HepG2 (cell line): ENCODE measurements around the gene KRT40. TPM values are rescaled to one million over a fixed set of nuclear protein-coding genes. Genes with fewer than 3 reads are reported as not detected.

Experiments used
- ARNT ChIP-seq: fragments of 450-650 bp; IDR thresholded peaks from 2 replicates; pipeline ENCODE4 v1.6.1; 2017
- ATF4 ChIP-seq, 2 experiments: fragments of 450-650 bp in 1 of 2; sonication (generic) in 1 of 2; formaldehyde crosslinking; IDR thresholded peaks; 2 replicates each; pipeline versions ENCODE4 v1.5.0 to v1.8.0; 2020 to 2022; ENCODE audit warnings: mild to moderate bottlenecking in 1 of 2, missing genetic modification reagents in 1 of 2
- CHD2 ChIP-seq: IDR thresholded peaks from 2 replicates; pipeline ENCODE4 v1.6.1; 2011; ENCODE audit warnings: low read depth, low read length, improper control_type of control experiment
- DR1 ChIP-seq: sonication (generic); formaldehyde crosslinking; IDR thresholded peaks from 2 replicates; pipeline ENCODE4 v1.8.0; 2021; ENCODE audit warnings: mild to moderate bottlenecking, missing genetic modification reagents, inconsistent platforms
- IRF9 ChIP-seq: sonication (generic); formaldehyde crosslinking; IDR thresholded peaks from 2 replicates; pipeline ENCODE4 v1.8.0; 2022; ENCODE audit warnings: missing genetic modification reagents, mild to moderate bottlenecking, borderline replicate concordance
- KLF11 ChIP-seq: IDR thresholded peaks from 2 replicates; pipeline ENCODE4 v1.6.1; 2016; ENCODE audit warnings: missing compliant biosample characterization
- MLLT10 ChIP-seq: sonication (generic); formaldehyde crosslinking; IDR thresholded peaks from 2 replicates; pipeline ENCODE4 v1.4.0; 2020; ENCODE audit warnings: missing genetic modification reagents
- SATB2 ChIP-seq: sonication (generic); formaldehyde crosslinking; IDR thresholded peaks from 2 replicates; pipeline ENCODE4 v1.5.0; 2020; ENCODE audit warnings: missing genetic modification reagents
- SOX13 ChIP-seq, 3 experiments: fragments of 450-650 bp in 1 of 3; sonication (generic) in 1 of 3; formaldehyde crosslinking in 1 of 3; IDR thresholded peaks in 2 of 3; conservative IDR thresholded peaks in 1 of 3; 2 replicates each; pipeline versions ENCODE4 v1.5.0 to v1.6.1; 2016 to 2020; ENCODE audit warnings: antibody characterized with exemption in 1 of 3, mild to moderate bottlenecking in 1 of 3, missing compliant biosample characterization in 1 of 3, missing genetic modification reagents in 1 of 3, moderate library complexity in 1 of 3
- SRF ChIP-seq: IDR thresholded peaks from 2 replicates; pipeline ENCODE4 v1.6.1; 2011; ENCODE audit warnings: mild to moderate bottlenecking, low read depth, low read length, moderate library complexity
- TBX2 ChIP-seq: sonication (generic); formaldehyde crosslinking; IDR thresholded peaks from 2 replicates; pipeline ENCODE4 v1.5.0; 2020; ENCODE audit warnings: missing genetic modification reagents, mild to moderate bottlenecking, borderline replicate concordance
- TP53 ChIP-seq: sonication (generic); formaldehyde crosslinking; conservative IDR thresholded peaks from 2 replicates; pipeline ENCODE4 v1.4.0; 2020; ENCODE audit warnings: missing genetic modification reagents
- ZBTB21 ChIP-seq: sonication (generic); formaldehyde crosslinking; IDR thresholded peaks from 2 replicates; pipeline ENCODE4 v1.4.0; 2020; ENCODE audit warnings: missing genetic modification reagents
- ZMYM3 ChIP-seq: sonication (generic); formaldehyde crosslinking; IDR thresholded peaks from 2 replicates; pipeline ENCODE4 v1.5.1; 2020; ENCODE audit warnings: mild to moderate bottlenecking, missing genetic modification reagents
- ZNF256 ChIP-seq: sonication (generic); formaldehyde crosslinking; conservative IDR thresholded peaks from 2 replicates; pipeline ENCODE4 v1.4.0; 2020; ENCODE audit warnings: missing genetic modification reagents
- ZNF674 ChIP-seq: sonication (generic); formaldehyde crosslinking; IDR thresholded peaks from 2 replicates; pipeline ENCODE4 v1.5.0; 2020; ENCODE audit warnings: low read depth, mild to moderate bottlenecking, missing genetic modification reagents
- polyA plus RNA-seq, 8 experiments: library from polyadenylated mRNA; depleted of rRNA in 3 of 8; stranded (reverse) in 7 of 8; unstranded in 1 of 8; fragments of >200 nt; fragmentation: Illumina TruSeq in 4 of 8; extraction: Trizol in 4 of 8; gene quantifications; 2 replicates each; pipeline versions ENCODE4 v1.2.1 to v1.2.3, GENCODE V29; 2011 to 2016; ENCODE audit warnings: low read depth in 4 of 8, missing spikeins in 1 of 8, mixed read lengths in 1 of 8; ENCODE audit not compliant: insufficient read depth in 1 of 8
- total RNA-seq, 5 experiments: library from RNA; depleted of rRNA; stranded (reverse); fragments of >200 nt; fragmentation: Illumina TruSeq; extraction: Trizol; gene quantifications; 2 replicates each; pipeline ENCODE4 v1.2.3, GENCODE V29; 2016; ENCODE audit warnings: low read depth in 1 of 5
- TF ChIP-seq, protein P1 (sequence below): sonication (generic); formaldehyde crosslinking; IDR thresholded peaks from 2 replicates; pipeline ENCODE4 v1.8.1; 2022; ENCODE audit warnings: low read depth, mild to moderate bottlenecking, missing genetic modification reagents
- TF ChIP-seq, protein P2 (sequence below): sonication (generic); formaldehyde crosslinking; IDR thresholded peaks from 2 replicates; pipeline ENCODE4 v1.5.1; 2020; ENCODE audit warnings: missing genetic modification reagents, mild to moderate bottlenecking, borderline replicate concordance
- TF ChIP-seq, protein P3 (sequence below): sonication (generic); formaldehyde crosslinking; IDR thresholded peaks from 2 replicates; pipeline ENCODE4 v1.4.0; 2020; ENCODE audit warnings: missing genetic modification reagents, mild to moderate bottlenecking, borderline replicate concordance

Gene KRT40
- total and polyA plus RNA-seq, 2 of the 13 experiments (the other 11 are each of a cell fraction or from before 2014, with no cell fraction given), result not detected

GRCh38 chr17:40956401-40957254, 27.5 kb downstream of the KRT40 start (continued):
- TF ChIP-seq, protein P1, sequence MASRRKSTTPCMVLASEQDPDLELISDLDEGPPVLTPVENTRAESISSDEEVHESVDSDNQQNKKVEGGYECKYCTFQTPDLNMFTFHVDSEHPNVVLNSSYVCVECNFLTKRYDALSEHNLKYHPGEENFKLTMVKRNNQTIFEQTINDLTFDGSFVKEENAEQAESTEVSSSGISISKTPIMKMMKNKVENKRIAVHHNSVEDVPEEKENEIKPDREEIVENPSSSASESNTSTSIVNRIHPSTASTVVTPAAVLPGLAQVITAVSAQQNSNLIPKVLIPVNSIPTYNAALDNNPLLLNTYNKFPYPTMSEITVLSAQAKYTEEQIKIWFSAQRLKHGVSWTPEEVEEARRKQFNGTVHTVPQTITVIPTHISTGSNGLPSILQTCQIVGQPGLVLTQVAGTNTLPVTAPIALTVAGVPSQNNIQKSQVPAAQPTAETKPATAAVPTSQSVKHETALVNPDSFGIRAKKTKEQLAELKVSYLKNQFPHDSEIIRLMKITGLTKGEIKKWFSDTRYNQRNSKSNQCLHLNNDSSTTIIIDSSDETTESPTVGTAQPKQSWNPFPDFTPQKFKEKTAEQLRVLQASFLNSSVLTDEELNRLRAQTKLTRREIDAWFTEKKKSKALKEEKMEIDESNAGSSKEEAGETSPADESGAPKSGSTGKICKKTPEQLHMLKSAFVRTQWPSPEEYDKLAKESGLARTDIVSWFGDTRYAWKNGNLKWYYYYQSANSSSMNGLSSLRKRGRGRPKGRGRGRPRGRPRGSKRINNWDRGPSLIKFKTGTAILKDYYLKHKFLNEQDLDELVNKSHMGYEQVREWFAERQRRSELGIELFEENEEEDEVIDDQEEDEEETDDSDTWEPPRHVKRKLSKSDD (CRISPR knock-in tag), result no peak
- TF ChIP-seq TP53 (CRISPR knock-in tag) (peak; percentile 68; the same call in 1 of the 2 replicates), SATB2 (CRISPR knock-in tag) (0 out of 2 replicates have a peak, but pooled peaks have one; percentile 57), ZNF674 (CRISPR knock-in tag) (no peak), DR1 (CRISPR knock-in tag) (no peak), ZMYM3 (CRISPR knock-in tag) (peak; percentile 88), ARNT (no peak), MLLT10 (CRISPR knock-in tag) (no peak), KLF11 (CRISPR knock-in tag) (peak; percentile 87; the same call in 1 of the 2 replicates), IRF9 (peak; percentile 37; the same call in 1 of the 2 replicates), ZNF256 (no peak), CHD2 (no peak), SOX13 (IDR thresholded peaks at IDR 0.05) (peak; percentile 95), SOX13 (CRISPR knock-in tag; conservative IDR thresholded peaks at IDR 0.05 in 1 of 2, IDR thresholded peaks at IDR 0.05 in 1 of 2) (peak; percentile 15 to 99; a peak in 2 of 4 replicates), TBX2 (CRISPR knock-in tag) (peak; percentile 96), ZBTB21 (peak; percentile 58; the same call in 1 of the 2 replicates), ATF4 (CRISPR knock-in tag; IDR thresholded peaks at IDR 0.05) (peak in 1 of 2 experiments; percentile 86; a peak in 2 of 4 replicates), SRF (no peak)
- TF ChIP-seq, protein P2, sequence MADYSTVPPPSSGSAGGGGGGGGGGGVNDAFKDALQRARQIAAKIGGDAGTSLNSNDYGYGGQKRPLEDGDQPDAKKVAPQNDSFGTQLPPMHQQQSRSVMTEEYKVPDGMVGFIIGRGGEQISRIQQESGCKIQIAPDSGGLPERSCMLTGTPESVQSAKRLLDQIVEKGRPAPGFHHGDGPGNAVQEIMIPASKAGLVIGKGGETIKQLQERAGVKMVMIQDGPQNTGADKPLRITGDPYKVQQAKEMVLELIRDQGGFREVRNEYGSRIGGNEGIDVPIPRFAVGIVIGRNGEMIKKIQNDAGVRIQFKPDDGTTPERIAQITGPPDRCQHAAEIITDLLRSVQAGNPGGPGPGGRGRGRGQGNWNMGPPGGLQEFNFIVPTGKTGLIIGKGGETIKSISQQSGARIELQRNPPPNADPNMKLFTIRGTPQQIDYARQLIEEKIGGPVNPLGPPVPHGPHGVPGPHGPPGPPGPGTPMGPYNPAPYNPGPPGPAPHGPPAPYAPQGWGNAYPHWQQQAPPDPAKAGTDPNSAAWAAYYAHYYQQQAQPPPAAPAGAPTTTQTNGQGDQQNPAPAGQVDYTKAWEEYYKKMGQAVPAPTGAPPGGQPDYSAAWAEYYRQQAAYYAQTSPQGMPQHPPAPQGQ (CRISPR knock-in tag), result no peak
- TF ChIP-seq, protein P3, sequence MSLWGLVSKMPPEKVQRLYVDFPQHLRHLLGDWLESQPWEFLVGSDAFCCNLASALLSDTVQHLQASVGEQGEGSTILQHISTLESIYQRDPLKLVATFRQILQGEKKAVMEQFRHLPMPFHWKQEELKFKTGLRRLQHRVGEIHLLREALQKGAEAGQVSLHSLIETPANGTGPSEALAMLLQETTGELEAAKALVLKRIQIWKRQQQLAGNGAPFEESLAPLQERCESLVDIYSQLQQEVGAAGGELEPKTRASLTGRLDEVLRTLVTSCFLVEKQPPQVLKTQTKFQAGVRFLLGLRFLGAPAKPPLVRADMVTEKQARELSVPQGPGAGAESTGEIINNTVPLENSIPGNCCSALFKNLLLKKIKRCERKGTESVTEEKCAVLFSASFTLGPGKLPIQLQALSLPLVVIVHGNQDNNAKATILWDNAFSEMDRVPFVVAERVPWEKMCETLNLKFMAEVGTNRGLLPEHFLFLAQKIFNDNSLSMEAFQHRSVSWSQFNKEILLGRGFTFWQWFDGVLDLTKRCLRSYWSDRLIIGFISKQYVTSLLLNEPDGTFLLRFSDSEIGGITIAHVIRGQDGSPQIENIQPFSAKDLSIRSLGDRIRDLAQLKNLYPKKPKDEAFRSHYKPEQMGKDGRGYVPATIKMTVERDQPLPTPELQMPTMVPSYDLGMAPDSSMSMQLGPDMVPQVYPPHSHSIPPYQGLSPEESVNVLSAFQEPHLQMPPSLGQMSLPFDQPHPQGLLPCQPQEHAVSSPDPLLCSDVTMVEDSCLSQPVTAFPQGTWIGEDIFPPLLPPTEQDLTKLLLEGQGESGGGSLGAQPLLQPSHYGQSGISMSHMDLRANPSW (CRISPR knock-in tag), result peak; percentile 97; the same call in 1 of the 2 replicates
